Esophagus squamous epithelium (tissue), 5 donors: ENCODE results near the gene KLF16. TPM values are rescaled to one million over a fixed set of nuclear protein-coding genes. Genes with fewer than 3 reads are reported as not detected.

Source experiments
- DNase-seq: peaks from one replicate; lab custom pipeline; 2025; lab: John Stamatoyannopoulos, UW
- H3K27ac ChIP-seq, 4 donors: fragments of 200-600 bp; sonication (generic); one replicate each; pipeline ENCODE4 v1.5.1; 2016 to 2019; ENCODE audit warnings: mild to moderate bottlenecking in 1 of 4
- H3K27me3 ChIP-seq, 4 donors: fragments of 200-600 bp; sonication (generic); 1 replicate in 3 of 4; 2 replicates in 1 of 4; pipeline versions ENCODE4 v1.5.1 to v1.6.0; 2017 to 2021; ENCODE audit warnings: antibody characterized with exemption in 1 of 4
- H3K36me3 ChIP-seq, 3 donors: fragments of 200-600 bp; sonication (generic); one replicate each; pipeline ENCODE4 v1.5.1; 2016 to 2019
- H3K4me1 ChIP-seq, 3 donors: fragments of 200-600 bp; sonication (generic); one replicate each; pipeline ENCODE4 v1.5.1; 2017 to 2019
- H3K4me3 ChIP-seq, 4 donors: fragments of 200-600 bp; sonication (generic); 1 replicate in 3 of 4; 2 replicates in 1 of 4; pipeline ENCODE4 v1.5.1; 2016 to 2019; ENCODE audit warnings: mild to moderate bottlenecking in 2 of 4, moderate library complexity in 1 of 4
- H3K9me3 ChIP-seq, 3 donors: fragments of 200-600 bp; sonication (generic); one replicate each; pipeline ENCODE4 v1.5.1; 2016 to 2019
- POLR2A ChIP-seq, 4 donors: fragments of 450-650 bp; IDR thresholded peaks; one replicate each; pipeline ENCODE4 v1.6.1; 2017; ENCODE audit warnings: antibody characterized with exemption in 4 of 4, mild to moderate bottlenecking in 4 of 4, moderate library complexity in 3 of 4
- WGBS, 2 donors: methylation state at CpG; one replicate each; pipeline ENCODE4 v1.1.5; 2018; 5-methylcytosine and 5-hydroxymethylcytosine counted together
- intact Hi-C: fragments of 100-400 bp; cut with DNase I; formaldehyde crosslinking; loops from one replicate; pipeline ENCODE4 v1.15.0; 2022
- total RNA-seq, 4 donors: library from RNA; depleted of rRNA; stranded (reverse); fragments of >200 nt; gene quantifications; one replicate each; pipeline ENCODE4 v1.1.0, GENCODE V29; 2016
- TF ChIP-seq, protein P1 (sequence below), 6 experiments: fragments of 450-650 bp in 4 of 6; fragments of 200-600 bp in 2 of 6; sonication (generic) in 2 of 6; IDR thresholded peaks; one replicate each; pipeline ENCODE4 v1.5.1; 2016 to 2019; ENCODE audit warnings: antibody characterized with exemption in 6 of 6, mild to moderate bottlenecking in 4 of 6, moderate library complexity in 4 of 6
- donor health status: DM: yes; HTN: yes; CAD: no.

Gene KLF16
- total RNA-seq, 4 donors from 2014 or later: 8.3 to 13.5 (median 9.1) TPM

DNA sequence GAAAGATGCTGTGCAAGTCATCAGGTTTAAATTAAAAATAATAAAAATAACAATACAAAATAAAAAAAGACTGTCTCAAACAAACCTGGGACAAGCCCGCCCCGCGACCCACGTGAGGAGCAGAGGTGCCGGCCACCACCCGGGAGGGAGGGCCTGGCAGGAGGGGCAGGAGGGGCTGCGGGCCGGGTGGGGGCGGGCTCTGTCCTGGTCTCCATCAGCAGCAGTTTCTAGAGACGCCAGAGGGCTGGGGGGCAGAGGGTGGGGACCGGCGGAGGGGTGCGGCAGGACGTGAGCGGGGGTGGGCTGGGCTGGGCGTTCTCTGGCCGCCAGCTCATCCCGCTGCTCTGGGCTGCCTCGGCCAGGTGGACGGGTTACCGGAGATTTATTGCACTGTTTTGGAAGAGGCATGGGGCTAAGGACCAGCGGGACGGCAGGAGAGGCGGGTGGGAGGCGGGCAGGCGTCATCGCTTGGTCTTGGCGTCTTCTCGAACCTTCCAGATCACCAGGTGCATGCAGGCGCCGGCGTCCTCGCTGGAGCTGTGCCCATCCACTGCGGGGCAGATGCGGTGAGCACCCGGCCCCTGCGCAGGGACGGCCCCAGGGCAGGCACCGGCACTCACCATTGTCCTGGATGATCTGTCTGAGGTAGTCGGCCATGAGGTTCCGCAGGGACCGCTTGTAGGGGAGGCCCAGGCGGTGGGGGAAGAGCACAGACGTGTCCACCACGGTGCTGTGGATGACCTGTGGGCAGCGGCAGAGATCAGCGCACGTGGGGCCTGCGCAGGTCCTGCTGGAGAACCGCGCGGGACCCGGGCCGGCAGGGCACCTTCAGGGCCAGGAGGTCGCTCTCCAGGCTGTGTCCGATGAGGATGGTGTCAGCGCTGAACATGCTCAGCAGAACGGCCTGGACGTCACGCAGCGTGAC lies 47.5 kb downstream of the KLF16 start:
- Histone ChIP-seq H3K27ac (no peak overlapping the region), H3K27me3 (no peaks in the 10 kb centered on the region), H3K4me3 (no peak overlapping the region), H3K4me1 (peaks cover 18 to 29% (median 25%) of the 10 kb centered on the region in 3 donors), H3K36me3 (peaks cover 50 to 65% (median 52%) of the 10 kb centered on the region in 3 donors), H3K9me3 (no peaks in the 10 kb centered on the region)
- no peak for DNase-seq
- 88 to 91% methylated on average over 24 to 41 of the region's 61 CpGs for WGBS, 2 donors
- intact Hi-C loops: no loop called here
- TF ChIP-seq, protein P1, sequence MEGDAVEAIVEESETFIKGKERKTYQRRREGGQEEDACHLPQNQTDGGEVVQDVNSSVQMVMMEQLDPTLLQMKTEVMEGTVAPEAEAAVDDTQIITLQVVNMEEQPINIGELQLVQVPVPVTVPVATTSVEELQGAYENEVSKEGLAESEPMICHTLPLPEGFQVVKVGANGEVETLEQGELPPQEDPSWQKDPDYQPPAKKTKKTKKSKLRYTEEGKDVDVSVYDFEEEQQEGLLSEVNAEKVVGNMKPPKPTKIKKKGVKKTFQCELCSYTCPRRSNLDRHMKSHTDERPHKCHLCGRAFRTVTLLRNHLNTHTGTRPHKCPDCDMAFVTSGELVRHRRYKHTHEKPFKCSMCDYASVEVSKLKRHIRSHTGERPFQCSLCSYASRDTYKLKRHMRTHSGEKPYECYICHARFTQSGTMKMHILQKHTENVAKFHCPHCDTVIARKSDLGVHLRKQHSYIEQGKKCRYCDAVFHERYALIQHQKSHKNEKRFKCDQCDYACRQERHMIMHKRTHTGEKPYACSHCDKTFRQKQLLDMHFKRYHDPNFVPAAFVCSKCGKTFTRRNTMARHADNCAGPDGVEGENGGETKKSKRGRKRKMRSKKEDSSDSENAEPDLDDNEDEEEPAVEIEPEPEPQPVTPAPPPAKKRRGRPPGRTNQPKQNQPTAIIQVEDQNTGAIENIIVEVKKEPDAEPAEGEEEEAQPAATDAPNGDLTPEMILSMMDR (IDR thresholded peaks at IDR 0.05): no peak
- TF ChIP-seq POLR2A (IDR thresholded peaks at IDR 0.05): no peak

DNA sequence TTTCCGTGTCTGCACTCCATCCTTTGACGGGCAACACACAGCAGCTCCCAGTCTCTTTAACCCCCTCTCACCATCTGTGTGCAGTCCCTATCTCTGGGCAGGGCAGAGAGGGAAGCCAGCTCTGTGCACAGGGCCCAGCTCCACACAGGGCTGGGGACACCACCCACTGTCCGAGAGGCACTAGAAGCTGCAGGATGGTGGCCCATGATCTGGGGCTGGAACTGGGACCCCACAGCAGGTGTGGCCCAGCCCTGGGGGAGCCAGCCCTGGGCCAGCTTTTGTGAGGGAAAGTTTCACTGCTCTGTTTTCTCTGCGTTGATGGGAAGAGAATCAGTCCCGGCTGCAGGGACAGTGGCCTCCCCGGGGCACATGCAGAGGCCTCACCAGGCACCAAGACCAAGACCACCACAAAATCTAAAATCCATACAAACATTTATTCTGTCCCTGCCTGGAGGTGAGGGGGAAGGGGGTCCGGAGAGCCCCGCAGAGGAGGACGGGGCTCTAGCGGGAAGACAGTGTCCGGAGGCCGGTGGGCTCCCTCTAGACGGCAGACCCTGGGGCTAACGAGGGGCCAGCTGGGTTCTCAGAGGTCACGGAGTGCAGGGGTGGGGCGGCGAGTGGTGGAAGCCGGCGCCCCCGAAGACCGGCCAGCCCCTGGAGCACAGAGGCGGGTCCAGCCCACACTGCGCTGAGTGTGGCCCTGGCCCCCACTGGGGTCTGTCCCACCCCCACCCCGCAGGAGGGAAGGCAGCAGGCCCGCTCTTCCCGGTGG lies 48.4 kb downstream of the KLF16 start:
- Histone ChIP-seq H3K4me3 (no peak overlapping the region), H3K4me1 (peaks cover 18 to 35% (median 25%) of the 10 kb centered on the region in 3 donors), H3K9me3 (no peaks in the 10 kb centered on the region), H3K27me3 (no peaks in the 10 kb centered on the region), H3K27ac (no peak overlapping the region), H3K36me3 (peaks cover 45 to 57% (median 49%) of the 10 kb centered on the region in 3 donors)
- no peak for DNase-seq
- 86 to 90% methylated on average over 11 to 21 of the region's 26 CpGs for WGBS, 2 donors
- no peak for TF ChIP-seq POLR2A (IDR thresholded peaks at IDR 0.05)
- TF ChIP-seq, protein P1 (IDR thresholded peaks at IDR 0.05): no peak
- intact Hi-C loops: no loop called here

DNA sequence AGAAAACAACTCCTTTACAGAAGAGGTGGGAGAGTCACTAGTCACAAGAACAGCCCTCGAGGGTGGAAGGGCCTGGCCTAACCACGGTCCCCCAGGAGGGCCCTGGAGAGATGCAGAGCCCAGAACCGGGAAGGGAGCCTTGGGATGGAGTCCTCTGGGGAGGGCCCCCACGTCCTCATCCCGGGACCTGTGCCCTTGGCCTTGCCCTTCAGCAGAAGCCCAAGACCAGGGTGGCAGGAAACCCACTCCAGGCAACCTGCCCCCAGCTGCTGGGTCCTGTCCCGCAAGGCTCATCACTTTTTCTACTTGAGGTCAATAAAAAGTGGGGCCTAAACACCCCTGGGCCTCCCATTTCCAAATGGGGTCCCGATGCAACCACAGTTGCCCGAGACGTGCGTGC lies 49.0 kb downstream of the KLF16 start:
- H3K36me3 ChIP-seq: peaks cover 39 to 51% (median 43%) of the 10 kb centered on the region in 3 donors
- no peak overlapping the region for H3K27ac ChIP-seq
- H3K4me3 ChIP-seq: no peak overlapping the region
- no peaks in the 10 kb centered on the region for H3K9me3 ChIP-seq
- H3K4me1 ChIP-seq: peaks cover 18 to 41% (median 25%) of the 10 kb centered on the region in 3 donors
- intact Hi-C loops: no loop called here
- H3K27me3 ChIP-seq: no peaks in the 10 kb centered on the region
- TF ChIP-seq POLR2A (IDR thresholded peaks at IDR 0.05): no peak
- TF ChIP-seq, protein P1 (IDR thresholded peaks at IDR 0.05): no peak
- WGBS, 2 donors: 66 to 68% methylated on average over 5 to 7 of the region's 10 CpGs
- DNase-seq: no peak

DNA sequence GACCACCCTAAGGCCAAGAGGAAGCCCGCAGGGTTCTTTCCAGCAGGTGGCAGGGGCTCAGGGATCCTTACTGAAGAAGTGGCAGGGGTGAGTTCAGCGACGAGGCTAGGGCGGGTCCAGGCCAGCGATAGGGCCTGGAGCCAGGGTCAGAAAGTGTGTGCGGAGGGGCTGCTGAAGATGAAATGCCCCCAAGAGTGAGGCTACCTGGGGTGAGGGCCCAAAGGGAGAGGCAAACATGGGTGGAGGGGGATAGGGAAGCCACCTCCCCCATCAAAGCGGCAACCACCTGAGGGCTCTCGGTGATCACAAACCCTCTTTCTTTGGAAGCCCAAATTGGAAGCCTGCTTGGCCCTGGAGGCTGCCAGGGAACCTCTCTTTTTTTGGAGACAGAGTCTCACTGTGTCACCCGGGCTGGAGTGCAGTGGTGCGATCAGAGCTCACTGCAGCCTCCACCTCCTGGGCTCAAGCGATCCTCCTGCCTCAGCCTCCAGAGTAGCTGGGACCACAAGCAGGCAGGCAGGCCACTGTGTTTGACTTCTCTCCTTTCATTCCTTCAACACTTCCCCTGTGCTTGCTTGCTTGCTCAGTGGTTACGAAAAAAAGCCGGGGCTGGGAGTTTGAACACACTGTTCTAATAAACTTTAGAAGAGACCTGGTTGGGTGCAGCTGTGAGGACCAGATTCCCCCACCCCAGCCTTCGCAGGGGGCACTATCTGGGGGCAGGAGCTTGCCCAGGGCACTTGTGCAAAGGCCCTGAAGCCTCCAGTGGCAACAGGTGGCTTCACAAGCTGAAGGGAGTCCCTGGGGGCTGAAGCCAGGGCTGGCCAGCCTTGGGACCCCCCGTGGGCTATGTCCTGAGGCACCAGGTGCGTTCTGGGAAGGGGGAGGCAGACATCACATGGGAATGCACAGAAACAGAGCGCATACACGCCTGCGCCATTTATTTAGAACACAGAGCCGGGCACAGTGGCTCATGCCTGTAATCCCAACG lies 49.9 kb downstream of the KLF16 start:
- WGBS, 2 donors: 39 to 55% methylated on average over 11 to 19 of the region's 21 CpGs
- Histone ChIP-seq H3K27ac (peak overlapping the region; percentile 80 to 89 (median 84)), H3K36me3 (peaks cover 29 to 42% (median 34%) of the 10 kb centered on the region in 3 donors), H3K9me3 (no peaks in the 10 kb centered on the region), H3K4me3 (peak overlapping the region; percentile 30 to 65 (median 57)), H3K4me1 (peaks cover 18 to 46% (median 25%) of the 10 kb centered on the region in 3 donors), H3K27me3 (no peaks in the 10 kb centered on the region)
- no peak for DNase-seq
- intact Hi-C loops: no loop called here
- no peak for TF ChIP-seq POLR2A (IDR thresholded peaks at IDR 0.05)
- TF ChIP-seq, protein P1 (IDR thresholded peaks at IDR 0.05): no peak
